Measurements from ENCODE around the gene CNTLN. TPM values are rescaled to one million over a fixed set of nuclear protein-coding genes. Genes with fewer than 3 reads are reported as not detected.

Gene CNTLN
- total RNA-seq, 4 donors from 2014 or later, result 12.6 to 26.2 (median 18.0) TPM

DNA sequence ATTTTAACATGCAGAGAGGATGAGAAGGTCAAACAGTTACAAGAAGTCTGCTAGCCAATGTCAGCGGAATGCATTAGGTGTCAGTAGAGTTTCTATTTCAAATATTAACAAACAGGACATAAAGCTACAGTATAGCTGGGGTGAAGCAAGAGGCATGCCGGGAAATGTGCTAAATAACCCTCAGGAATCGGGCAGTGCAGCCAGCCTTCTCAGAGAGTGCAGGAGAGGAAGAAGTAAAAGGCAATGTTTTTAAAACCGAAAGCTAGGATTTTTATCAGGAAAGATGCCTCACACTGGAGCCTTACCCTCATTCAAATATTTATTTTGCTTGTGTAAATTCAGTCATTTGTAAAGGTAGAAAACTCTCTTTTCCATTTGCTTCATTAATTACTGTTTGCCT lies 384.9 kb downstream of the CNTLN start:
- TF ChIP-seq, protein P1, sequence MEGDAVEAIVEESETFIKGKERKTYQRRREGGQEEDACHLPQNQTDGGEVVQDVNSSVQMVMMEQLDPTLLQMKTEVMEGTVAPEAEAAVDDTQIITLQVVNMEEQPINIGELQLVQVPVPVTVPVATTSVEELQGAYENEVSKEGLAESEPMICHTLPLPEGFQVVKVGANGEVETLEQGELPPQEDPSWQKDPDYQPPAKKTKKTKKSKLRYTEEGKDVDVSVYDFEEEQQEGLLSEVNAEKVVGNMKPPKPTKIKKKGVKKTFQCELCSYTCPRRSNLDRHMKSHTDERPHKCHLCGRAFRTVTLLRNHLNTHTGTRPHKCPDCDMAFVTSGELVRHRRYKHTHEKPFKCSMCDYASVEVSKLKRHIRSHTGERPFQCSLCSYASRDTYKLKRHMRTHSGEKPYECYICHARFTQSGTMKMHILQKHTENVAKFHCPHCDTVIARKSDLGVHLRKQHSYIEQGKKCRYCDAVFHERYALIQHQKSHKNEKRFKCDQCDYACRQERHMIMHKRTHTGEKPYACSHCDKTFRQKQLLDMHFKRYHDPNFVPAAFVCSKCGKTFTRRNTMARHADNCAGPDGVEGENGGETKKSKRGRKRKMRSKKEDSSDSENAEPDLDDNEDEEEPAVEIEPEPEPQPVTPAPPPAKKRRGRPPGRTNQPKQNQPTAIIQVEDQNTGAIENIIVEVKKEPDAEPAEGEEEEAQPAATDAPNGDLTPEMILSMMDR (IDR thresholded peaks at IDR 0.05; ENCODE audit: low read depth), result no peak

DNA sequence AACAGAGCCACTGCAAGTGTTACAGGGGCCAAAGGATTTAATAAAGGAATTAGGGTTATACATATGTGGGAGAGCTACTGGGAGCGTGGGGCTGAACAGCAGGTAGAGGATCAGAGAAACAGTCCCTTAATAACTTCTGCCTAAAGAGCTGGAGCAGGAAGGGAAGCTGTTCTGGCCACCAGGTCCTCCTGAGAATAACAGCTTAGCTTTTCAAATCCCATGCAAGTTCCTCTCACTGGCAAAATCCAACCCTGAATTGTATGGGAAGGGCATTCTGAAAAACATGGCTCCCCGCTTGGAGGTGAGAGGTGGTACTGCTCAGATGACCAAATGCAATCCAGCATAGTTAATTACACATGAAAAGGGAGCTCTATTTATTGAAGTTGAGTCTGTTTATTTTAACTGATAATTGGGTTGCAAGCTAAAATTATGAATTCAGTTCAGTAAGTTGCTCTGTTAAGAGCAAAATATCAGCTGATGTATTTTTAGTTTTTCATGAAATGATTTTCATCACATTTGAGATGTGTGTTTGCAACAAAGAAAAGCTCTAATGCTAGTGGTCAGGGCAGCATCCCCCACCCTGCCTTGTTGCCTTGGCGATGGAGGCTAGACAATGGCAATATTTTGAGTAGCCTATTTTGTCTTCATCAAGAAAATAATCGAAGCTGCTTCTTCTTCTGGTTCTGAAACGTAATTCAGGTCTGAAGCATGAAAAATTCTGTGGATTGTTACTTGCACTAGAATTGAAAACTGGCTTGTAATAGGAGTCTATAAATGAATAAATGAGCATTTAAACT lies 385.6 kb downstream of the CNTLN start:
- TF ChIP-seq, protein P1 (IDR thresholded peaks at IDR 0.05; ENCODE audit: low read depth), result no peak

DNA sequence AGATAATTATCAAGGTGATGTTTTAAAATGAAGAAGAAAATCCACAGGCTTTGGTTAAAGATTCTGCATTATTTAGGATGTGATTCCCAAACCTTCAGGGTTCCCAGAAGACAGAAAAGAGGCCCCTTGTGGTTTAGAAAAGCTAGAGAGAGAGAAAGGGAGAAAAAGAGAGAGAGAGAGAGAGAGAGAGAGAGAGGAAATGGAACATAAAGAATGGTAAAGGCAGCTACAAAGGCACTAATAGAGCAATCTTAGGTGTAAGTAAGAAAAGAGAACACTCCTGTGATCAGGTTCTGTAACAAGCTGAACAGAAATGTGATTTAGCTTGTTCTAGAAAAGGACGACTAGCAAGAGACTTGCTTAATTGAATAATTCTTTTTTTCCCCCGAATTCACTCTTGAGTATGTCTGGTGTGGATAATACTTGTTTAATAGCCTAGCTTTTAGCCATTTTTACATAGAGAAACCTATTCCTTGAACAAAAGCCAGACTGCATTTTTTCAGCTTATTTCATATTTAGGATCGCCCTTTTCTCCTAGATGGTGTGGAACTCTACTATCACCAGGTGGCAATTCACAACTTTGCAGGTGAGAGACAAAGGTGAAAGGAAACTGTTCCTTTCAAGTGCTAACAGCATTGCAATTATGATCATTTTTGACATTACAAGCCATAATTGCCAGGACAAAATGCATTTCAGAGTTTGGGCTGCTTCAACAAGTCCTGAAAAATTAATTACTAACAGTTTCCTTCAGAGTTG lies 386.4 kb downstream of the CNTLN start:
- TF ChIP-seq, protein P1 (IDR thresholded peaks at IDR 0.05; ENCODE audit: low read depth), result no peak

DNA sequence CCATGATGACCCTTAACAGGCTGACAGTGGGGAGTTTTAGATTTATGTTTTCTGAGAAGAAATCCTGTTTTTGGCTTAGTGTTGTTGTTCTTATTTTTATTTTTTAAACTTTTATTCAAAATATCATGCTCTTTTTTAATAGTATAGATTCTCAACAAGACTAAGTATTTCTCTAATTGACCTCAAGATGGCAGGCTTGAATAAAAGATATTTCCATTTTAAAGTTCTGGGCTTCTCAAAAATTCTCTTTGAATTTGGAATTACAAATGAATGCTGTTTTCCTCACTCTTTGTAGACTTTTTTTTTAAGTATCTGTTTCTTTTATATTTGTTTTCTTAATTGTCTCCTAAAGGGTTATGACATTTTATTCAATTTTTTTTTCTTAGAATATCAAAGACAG lies 394.0 kb downstream of the CNTLN start:
- TF ChIP-seq, protein P1 (IDR thresholded peaks at IDR 0.05; ENCODE audit: low read depth), result no peak

DNA sequence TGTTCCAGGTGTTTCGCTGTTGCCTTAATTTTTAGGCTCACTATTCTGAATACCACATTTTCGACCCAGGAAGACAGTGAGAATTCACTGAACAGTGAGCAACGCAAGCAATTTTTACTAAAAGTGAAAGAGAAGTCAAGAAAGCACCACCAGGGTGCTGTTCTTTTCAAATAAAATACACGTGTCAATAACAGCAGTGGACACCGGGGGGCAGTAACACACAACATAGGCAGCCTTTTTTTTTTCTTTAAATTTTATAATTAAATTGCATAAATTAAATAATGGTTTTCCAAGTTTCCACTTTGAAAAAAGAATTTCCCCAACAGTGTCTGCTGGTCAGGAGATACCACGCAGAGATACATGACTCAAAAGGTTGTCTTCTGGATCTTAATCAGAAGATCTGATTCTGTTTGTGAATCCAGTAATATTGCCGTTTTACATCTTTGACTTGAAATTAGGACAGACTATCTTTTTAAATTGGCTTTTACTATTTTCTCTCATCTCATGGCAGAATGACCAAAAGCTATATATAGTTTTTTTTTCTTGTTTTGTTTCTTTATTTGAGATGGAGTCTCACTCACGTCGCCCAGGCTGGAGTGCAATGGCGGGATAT lies 396.9 kb downstream of the CNTLN start:
- TF ChIP-seq, protein P1 (IDR thresholded peaks at IDR 0.05; ENCODE audit: low read depth), result no peak

DNA sequence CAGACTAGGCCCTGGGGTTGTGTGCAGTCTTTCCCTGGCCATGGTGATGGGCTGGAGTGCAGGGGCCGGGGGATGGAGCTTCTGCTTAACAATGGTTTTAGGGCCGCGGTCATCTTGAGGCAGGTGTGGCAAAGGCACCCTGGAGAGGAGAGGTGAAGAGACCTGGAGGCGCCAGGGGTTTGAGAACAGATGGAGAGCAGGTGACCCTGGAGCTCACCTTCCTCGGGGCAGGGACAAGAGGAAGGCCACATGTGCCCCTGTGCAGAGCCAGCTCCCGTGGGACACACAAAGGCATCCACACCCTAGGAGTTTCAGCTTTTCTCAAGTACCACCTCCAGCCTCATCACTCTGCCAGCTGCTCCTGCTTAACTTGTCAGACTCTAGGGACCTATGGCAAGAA lies 397.6 kb downstream of the CNTLN start:
- TF ChIP-seq, protein P1 (IDR thresholded peaks at IDR 0.05; ENCODE audit: low read depth), result no peak

DNA sequence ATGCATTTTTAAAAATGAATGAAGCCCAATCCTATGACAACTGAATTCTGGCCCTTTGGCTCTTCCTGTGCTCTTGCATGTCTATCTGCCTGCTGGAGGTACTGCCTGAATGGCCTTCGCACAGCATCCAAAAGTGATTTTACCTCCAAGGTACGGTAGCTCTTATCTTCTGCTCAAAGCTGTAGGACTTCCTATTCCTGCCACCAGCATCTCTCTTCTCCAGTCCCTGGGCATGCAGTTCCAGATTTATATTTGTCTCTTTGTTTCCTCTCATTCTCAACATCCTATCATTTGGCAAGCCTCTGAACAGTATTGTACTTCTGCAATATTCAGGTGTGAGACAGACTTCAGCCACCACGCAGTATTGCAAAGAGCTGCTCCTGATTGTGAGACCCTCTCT lies 400.3 kb downstream of the CNTLN start:
- TF ChIP-seq, protein P1 (IDR thresholded peaks at IDR 0.05; ENCODE audit: low read depth), result no peak
